Osteoblast (primary cell): ENCODE data around the gene HPSE2. TPM values are rescaled to one million over a fixed set of nuclear protein-coding genes. Genes with fewer than 3 reads are reported as not detected.

Experiments used
- DNase-seq: peaks from one replicate; pipeline ENCODE4 v3.0.0; 2011; ENCODE audit warnings: low spot score, mixed read lengths; ENCODE audit not compliant: insufficient read length; ENCODE audit errors: missing footprints
- H2AFZ ChIP-seq: 2 replicates; pipeline ENCODE4 v1.6.0; 2011; ENCODE audit warnings: mild to moderate bottlenecking, low read length
- H3K27ac ChIP-seq: 2 replicates; pipeline ENCODE4 v1.5.1; 2011; ENCODE audit warnings: mild to moderate bottlenecking, low read depth, low read length, moderate library complexity
- H3K27me3 ChIP-seq: 2 replicates; pipeline ENCODE4 v1.6.0; 2012; ENCODE audit warnings: mild to moderate bottlenecking, control low read depth, inconsistent platforms, low read length, moderate library complexity; ENCODE audit not compliant: insufficient read depth
- H3K36me3 ChIP-seq: 2 replicates; pipeline ENCODE4 v1.5.1; 2011; ENCODE audit warnings: mild to moderate bottlenecking, low read length, control low read depth, moderate library complexity; ENCODE audit not compliant: insufficient read depth
- H3K4me1 ChIP-seq: 2 replicates; pipeline ENCODE4 v1.5.1; 2011; ENCODE audit warnings: mild to moderate bottlenecking, low read length, control low read depth, moderate library complexity; ENCODE audit not compliant: insufficient read depth
- H3K4me2 ChIP-seq: 2 replicates; pipeline ENCODE4 v1.6.0; 2011; ENCODE audit warnings: mild to moderate bottlenecking, low read length; ENCODE audit not compliant: insufficient read depth
- H3K4me3 ChIP-seq: fragments of 200-600 bp; sonication (generic); 3 replicates; pipeline ENCODE4 v1.5.1; 2012; ENCODE audit warnings: mild to moderate bottlenecking, low read length, inconsistent platforms; ENCODE audit not compliant: insufficient read depth
- H3K79me2 ChIP-seq: 2 replicates; pipeline ENCODE4 v1.6.0; 2012; ENCODE audit warnings: mild to moderate bottlenecking, low read length, control low read depth, inconsistent platforms; ENCODE audit not compliant: insufficient read depth
- H3K9me3 ChIP-seq: 2 replicates; pipeline ENCODE4 v1.5.1; 2011; ENCODE audit warnings: low read depth, low read length, control low read depth
- H4K20me1 ChIP-seq: 2 replicates; pipeline ENCODE4 v1.6.0; 2012; ENCODE audit warnings: mild to moderate bottlenecking, low read length, control low read depth; ENCODE audit not compliant: insufficient read depth
- total RNA-seq: library from RNA; depleted of rRNA; stranded (reverse); fragments of >200 nt; gene quantifications from 2 replicates; pipeline ENCODE4 v1.2.3, GENCODE V29; 2012
- TF ChIP-seq, protein P1 (sequence below): IDR thresholded peaks from 2 replicates; pipeline ENCODE4 v1.5.1; 2011; ENCODE audit warnings: mild to moderate bottlenecking, low read depth, low read length, moderate library complexity; ENCODE audit errors: extremely low read depth

Gene HPSE2
- total RNA-seq, 1 donor: not detected

DNA sequence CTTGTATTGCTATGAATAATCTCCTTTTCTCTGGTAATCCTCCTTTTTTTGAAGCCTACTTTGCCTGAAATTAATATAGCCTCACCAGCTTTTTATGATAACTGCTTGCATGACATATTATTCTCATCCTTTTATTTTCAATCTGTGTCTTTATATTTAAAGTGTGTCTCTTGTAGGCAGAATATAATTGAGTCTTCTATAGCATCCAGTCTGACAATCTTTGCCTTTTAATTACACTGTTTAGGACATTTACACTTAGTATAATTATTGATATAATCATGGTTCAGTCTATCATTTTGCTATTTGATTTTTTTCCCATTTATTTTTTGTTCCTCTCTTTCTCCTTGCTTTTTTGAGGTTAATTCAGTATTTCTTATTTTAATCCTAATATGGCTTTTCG is 548.0 kb downstream of the HPSE2 start:
- Histone ChIP-seq H3K4me2 (no peak overlapping the region), H3K27ac (no peak overlapping the region), H2AFZ (no peak overlapping the region), H3K79me2 (no peaks in the 10 kb centered on the region), H3K36me3 (no peaks in the 10 kb centered on the region), H3K4me3 (no peak overlapping the region), H3K4me1 (no peaks in the 10 kb centered on the region), H4K20me1 (no peaks in the 10 kb centered on the region), H3K27me3 (no peaks in the 10 kb centered on the region), H3K9me3 (no peaks in the 10 kb centered on the region)
- TF ChIP-seq, protein P1, sequence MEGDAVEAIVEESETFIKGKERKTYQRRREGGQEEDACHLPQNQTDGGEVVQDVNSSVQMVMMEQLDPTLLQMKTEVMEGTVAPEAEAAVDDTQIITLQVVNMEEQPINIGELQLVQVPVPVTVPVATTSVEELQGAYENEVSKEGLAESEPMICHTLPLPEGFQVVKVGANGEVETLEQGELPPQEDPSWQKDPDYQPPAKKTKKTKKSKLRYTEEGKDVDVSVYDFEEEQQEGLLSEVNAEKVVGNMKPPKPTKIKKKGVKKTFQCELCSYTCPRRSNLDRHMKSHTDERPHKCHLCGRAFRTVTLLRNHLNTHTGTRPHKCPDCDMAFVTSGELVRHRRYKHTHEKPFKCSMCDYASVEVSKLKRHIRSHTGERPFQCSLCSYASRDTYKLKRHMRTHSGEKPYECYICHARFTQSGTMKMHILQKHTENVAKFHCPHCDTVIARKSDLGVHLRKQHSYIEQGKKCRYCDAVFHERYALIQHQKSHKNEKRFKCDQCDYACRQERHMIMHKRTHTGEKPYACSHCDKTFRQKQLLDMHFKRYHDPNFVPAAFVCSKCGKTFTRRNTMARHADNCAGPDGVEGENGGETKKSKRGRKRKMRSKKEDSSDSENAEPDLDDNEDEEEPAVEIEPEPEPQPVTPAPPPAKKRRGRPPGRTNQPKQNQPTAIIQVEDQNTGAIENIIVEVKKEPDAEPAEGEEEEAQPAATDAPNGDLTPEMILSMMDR: no peak
- no peak for DNase-seq

DNA sequence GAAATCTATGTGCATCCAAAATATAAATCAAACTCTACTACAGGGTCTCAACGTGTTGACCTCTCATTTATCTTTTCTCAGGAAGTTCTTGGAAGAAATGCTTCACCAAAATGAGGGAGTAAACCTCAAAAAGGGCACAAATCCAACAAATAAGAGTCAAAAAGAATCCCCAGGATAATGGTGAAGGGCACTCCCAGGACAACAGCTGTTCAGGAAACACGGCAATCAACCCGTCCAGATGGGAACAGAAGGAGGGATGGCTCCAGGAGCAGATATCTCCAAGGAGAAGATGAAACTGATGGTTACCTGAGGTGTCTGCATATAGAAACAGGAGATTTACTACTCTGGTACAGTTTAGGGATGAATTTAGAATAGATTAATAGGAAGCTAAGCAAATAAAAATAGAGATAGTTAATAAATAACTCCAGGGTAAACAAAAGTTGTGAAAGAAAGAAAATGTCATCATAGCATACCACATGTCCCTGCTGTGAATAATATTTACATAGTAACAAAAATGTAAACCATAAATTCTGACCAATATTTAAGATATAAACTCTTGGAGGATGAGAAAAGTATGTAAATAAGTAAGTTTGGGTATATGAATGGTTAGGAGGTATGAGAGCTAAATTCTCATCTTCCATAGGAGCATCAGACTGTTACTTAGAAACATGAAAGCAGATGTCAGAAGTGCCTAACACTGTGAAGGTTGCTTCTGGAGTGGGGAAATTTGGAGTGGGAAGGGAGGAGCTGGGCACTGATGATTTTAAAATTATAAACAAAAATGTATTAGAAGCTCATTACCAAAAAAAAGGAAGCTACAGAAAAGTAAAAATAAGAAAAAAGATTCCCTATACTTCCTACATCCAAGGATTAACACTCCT is 551.4 kb downstream of the HPSE2 start:
- Histone ChIP-seq H3K79me2 (no peaks in the 10 kb centered on the region), H3K27ac (no peak overlapping the region), H3K27me3 (no peaks in the 10 kb centered on the region), H3K9me3 (no peaks in the 10 kb centered on the region), H3K4me1 (no peaks in the 10 kb centered on the region), H3K4me3 (no peak overlapping the region), H3K4me2 (no peak overlapping the region), H3K36me3 (no peaks in the 10 kb centered on the region), H4K20me1 (no peaks in the 10 kb centered on the region), H2AFZ (no peak overlapping the region)
- TF ChIP-seq, protein P1: no peak
- no peak for DNase-seq

DNA sequence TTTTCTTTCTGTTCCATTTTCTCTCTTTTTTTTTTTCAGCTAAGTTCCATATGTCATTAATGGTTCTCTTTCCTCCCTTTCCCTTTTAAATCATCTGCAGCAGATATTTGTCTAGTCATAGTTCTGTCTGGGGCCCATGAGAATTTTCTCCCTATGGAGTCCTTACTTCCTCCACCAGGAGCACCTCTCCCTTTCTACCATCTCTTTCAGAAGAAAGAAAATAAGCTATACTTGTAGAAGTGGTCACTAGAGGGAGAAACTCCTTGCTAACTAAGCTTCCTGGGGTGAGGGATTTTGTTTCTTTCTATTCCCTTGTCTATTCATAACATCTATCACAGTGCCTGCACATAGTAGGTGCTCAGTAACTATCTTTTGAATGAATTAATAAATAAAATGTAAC is 558.8 kb downstream of the HPSE2 start:
- Histone ChIP-seq H3K9me3 (no peaks in the 10 kb centered on the region), H3K4me2 (no peak overlapping the region)
- TF ChIP-seq, protein P1: no peak

DNA sequence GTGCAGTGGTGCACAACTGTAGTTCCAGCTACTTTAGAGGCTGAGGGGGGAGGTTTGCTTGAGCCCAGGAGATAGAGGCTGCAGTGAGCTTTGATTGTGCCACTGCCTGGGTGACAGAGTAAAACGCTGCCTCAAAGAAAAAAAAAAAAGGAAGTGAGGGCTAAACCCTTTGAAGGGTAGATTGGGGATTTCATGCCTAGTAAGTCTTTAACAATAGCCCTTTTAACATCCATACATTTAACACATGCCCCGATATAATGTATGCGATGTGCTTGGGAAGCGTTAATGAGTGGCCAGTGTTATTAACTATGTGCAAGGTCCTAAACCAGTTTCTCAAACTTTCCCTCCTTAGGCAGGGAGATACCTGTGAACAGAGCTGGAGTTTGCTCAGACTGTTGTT is 559.8 kb downstream of the HPSE2 start:
- TF ChIP-seq, protein P1: no peak
- no peaks in the 10 kb centered on the region for H3K4me1 ChIP-seq
- H3K9me3 ChIP-seq: no peaks in the 10 kb centered on the region
- H2AFZ ChIP-seq: no peak overlapping the region
- DNase-seq: no peak
- H4K20me1 ChIP-seq: no peaks in the 10 kb centered on the region
- H3K27me3 ChIP-seq: no peaks in the 10 kb centered on the region
- no peak overlapping the region for H3K4me2 ChIP-seq
- H3K4me3 ChIP-seq: no peak overlapping the region
- H3K36me3 ChIP-seq: no peaks in the 10 kb centered on the region
- H3K79me2 ChIP-seq: no peaks in the 10 kb centered on the region
- H3K27ac ChIP-seq: no peak overlapping the region

More for the DNA sequence above, 558.8 kb downstream of the HPSE2 start:
- Histone ChIP-seq H3K36me3 (no peaks in the 10 kb centered on the region), H3K27me3 (no peaks in the 10 kb centered on the region), H2AFZ (no peak overlapping the region), H3K4me1 (no peaks in the 10 kb centered on the region), H3K79me2 (no peaks in the 10 kb centered on the region), H3K27ac (no peak overlapping the region), H3K4me3 (no peak overlapping the region), H4K20me1 (no peaks in the 10 kb centered on the region)
- no peak for DNase-seq
